GM21381 (cell line): ENCODE results near the gene ADCY5.

Experiments used
- ATAC-seq: cut with Tn5 transposase; IDR thresholded peaks from one replicate; pipeline ENCODE4 v1.9.1; 2021; ENCODE audit warnings: mild to moderate bottlenecking, moderate library complexity; ENCODE audit not compliant: unreplicated experiment

The ADCY5 gene

GRCh38 chr3:123330441-123330991, 118.4 kb downstream of the ADCY5 start:
- ATAC-seq = no peak

DNA sequence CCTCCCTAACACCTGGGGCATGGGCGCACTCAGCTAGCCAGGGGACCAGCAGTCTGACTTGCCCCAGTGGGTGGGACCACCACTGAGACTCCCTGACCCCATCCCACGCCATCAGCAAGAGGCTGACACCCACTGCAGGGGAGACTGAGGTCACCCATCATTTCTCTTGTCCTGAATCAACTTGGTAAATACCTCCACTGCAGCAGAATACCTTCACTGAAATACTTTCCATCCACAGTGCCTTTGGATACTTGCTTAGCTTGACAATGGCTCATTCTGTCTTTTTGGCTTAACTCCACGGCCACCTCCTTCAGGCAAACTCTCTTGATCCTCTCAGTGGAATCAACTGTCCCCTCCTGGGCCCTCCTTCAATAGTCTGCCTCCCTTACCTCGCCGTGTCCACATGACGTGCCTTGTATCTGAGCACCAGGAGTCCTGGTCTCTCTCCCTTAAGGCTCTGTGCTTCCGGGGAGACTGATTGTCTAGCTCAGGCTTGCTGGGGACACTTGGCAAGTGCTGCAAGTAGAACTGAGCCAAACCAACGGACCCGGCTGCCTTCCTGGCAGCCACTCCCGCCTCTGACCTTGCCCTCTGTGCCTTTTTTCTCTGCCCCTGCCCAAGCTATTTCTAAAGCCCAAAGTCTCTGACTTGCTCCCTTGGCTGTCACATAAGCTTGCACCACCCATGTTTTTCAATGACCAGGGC, 119.1 kb downstream of the ADCY5 start:
- ATAC-seq = no peak

DNA sequence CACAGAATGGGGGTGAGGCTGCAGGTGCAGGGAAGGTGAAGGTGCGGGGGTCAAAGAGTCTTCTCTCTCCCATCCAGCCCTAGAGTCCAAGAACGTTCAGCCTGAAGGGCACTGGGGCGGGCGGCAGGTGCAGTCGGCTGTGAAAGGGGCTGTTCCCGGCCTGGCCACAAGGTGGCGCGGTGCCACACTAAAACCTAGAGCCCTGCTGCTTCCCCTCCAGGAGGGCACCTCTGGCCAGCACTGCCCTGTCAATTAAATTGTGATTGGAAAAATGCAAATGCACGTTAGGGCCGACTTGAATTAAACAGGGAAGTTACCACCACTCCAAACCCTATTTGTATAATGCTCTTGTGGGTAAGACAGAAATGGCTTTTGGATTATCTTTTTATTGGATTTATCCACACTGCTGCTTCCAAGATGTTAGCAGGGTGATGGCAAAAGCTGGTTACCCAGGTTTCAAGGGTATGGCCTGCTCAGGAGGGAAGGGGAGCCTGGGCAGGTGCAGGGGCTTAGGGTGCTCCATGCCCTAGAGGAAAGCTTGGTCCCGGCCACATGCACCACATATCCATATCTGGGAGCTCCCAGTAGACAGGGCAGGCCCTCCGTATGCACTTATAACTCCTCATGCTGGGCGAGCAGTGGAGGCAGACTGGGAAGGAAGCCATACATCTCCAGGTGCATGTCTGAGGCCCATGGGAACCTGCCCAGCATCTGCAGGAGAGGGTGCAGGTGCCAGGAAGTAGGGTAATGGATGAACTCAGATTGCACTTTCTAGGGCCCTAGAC, 119.8 kb downstream of the ADCY5 start:
- ATAC-seq = no peak

- no peak for ATAC-seq
These were observed 120.7 kb downstream of the ADCY5 start for GRCh38 chr3:123327956-123328850.

DNA sequence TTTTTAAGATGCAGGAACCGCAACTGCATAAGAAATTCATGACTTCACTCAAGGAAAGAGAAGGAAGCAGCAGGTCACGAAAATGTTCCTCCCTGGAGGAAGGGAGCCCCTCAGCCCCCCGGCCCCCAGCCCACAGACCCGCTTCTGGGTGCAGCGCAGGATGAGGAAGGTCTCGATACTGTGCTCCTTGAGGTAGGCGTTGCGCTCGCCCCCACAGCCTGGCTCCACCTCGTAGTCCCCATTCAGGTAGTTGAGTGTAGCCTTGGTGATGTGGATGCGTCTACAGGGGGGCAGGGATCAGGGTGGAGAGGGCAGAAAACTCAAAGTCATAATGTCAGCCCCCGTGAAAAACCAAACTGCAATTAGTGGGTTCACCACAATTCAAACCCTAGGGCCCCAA, 121.4 kb downstream of the ADCY5 start:
- no peak for ATAC-seq

GRCh38 chr3:123326531-123326930, 122.4 kb downstream of the ADCY5 start:
- no peak for ATAC-seq

DNA sequence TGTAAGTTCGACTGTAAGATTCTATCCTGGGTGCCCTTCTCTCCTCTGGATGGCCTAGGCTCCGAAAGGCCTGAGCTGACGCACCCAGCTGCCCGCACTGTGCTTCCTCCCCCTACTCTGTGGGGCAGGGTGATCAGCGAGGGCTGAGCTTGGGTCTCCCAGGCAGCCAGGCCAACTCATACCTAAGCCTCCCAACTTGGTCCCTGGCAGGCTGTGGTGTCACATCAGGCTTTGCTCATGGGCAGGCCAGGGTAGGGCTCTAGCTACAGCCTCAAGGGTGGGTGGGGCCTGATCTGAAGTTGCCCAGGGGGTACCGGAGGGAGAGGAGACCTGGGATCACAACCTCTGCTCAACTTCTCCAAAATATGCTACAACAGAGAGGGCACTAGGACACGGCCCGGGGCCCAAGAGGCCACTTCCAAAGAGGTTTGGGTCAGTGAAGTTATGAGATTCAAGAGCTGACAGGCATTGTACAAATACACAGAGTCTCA, 123.1 kb downstream of the ADCY5 start:
- ATAC-seq = no peak

DNA sequence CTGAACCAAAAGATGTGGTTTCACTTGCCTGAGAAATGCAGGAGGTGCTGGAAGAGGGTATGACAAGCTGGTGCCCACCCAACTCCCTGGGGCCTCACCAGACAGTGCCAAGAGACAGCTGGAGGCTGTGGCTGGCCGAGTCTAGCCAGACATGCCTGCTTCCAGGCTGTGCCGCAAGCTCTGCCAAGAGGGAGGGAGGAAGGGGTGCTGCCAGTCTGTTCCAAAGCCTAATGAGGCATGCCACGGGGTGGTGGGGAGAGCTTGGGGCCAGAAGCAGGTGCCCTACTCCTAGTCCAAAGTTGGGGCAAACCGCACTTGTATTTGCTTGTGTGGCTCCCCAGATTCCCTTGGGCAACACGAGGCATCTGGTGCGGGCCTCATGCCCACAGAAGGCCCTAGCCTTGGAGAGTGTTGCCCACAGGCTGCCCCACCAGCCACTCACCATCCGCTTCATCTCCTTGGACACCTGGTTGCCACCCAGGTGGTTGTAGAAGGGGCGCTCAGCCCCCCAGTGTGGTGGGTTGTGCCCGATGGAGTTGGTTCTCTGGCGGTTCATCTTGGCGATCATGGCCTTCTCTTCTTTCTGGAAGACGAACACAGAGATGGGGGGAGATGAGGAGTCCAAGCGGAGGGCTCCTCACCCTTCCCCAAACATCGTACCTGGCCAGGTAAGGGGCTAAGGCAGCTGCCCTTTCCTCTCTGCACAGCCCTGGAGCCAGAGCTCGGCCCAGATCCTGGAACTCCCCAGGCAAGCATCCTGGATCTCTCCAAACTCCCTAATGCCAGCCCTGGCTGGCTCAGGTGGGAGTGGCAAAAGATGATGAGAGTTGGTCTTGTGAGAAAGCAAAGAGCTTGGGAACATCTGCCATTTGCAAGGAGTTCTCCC, 123.8 kb downstream of the ADCY5 start:
- ATAC-seq = no peak

GRCh38 chr3:123323781-123324180, 125.1 kb downstream of the ADCY5 start:
- no peak for ATAC-seq

DNA sequence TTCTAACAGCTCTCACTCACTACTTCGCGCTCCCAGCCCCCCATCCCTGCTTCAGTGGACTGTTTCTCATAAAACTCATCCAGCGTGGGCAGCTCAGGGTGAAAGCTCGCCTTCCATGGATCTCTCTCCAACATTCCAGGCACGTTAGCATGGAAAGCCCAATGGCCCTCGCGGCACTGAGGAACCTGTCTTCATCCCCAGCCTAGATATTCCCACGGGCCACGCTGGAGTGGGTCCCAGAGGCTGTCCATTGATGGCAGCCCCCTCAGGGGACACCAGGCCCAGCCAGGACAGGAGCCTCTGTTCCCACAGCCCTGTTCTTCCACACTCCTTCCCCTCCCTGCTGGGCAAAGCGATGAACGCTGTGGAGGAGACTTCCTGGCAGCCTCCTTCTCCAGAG, 126.0 kb downstream of the ADCY5 start:
- ATAC-seq = no peak

- no peak for ATAC-seq
These were observed 127.1 kb downstream of the ADCY5 start for GRCh38 chr3:123321806-123322205.

- no peak for ATAC-seq
These were observed 128.7 kb downstream of the ADCY5 start for GRCh38 chr3:123320221-123320620.

DNA sequence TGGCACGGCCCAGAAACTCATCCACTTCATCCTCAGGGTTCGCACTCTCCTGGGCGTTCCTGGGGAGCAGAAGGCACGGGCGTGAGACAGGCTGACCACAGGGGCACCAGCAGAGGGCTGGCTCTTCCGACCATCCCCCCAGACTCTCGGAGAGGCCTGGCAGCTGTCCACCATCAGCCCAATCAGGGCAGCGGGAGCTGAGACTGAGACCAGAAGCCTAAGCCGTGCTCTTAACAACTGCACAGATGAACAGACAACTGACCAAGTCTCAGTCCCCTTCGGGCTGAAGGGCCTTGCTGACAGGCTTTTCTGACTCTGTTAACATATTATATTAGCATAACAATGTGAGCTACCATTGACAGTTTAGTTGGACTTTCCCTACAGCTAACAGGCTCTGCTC, 129.1 kb downstream of the ADCY5 start:
- ATAC-seq = no peak

GRCh38 chr3:123318374-123318773, 130.5 kb downstream of the ADCY5 start:
- ATAC-seq = no peak

DNA sequence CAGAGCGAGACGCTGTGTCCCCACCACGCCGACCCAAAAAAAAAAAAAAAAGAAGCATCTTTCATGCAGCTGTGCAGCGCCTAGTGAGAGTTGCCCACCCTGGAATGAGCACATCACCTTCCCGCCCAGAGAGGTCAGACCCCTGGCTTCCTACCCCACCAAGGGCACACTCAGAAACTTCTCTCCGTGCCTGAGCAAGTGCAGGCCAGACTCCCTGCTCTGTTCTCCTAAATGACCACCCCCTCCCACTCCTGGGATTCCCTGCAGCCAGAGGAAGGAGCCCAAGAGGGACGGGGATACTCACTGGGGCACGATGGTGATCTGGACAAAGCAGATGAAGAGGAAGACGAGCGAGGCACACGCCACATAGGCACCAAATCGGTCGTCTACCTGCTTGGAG, 131.2 kb downstream of the ADCY5 start:
- ATAC-seq = no peak

DNA sequence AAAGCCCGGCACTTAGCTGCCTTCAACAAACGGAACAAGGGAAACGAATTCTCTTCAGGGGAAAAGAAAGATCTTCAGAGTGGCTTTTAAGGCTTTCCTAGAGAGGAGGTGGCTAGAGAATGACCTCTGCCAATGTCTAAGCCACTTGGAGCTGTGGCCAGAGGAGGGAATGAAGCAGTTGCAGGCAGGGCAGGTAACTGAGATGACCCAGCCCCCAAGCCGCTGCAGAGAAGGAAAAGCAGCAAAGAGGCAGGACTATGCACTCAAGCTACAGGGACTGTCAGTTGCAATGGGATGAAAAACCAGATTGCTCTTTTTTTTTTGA, 133.7 kb downstream of the ADCY5 start:
- ATAC-seq = no peak

DNA sequence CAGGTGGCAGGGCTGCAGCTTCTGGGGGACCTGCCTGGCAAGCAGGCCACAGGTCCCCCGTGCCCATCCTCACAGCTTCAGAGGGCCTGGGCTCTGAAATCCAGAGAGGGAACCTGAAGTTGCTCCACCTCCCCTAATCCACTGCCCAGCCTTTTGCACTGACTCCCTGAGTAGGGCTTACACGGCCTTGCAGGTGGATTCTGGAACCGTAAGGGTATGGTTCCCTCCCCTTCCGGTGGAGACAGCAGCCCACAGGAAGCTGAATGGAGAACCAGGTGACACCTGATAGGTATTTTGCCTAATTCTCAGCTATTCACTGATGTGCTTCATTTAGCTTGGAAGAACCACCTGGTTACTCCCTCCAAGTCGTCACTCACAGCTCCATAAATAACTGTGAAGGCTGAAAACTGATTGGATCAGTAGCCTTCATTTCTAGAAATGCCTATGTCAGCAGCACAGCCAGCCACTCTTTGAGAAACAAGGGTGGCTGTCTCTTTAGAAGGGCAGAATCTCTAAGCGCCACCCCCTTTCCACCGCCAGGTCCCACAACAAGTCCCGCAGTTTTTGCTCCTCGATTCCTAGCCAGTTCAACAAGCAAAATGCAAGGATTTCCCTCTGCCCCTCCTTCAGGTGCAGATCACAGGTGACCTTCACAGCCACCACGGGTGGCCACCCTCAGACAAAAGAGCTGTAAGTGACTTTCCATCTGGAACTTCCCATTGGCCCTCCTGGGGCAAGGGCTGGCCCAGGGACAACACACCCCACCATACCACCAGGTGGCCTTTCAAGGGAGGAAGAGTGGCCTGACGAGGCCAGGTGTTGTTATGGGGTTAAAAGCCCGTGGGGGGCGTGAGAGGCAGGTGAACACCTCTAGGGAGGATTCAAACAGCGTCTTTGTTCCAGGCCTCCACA, 134.3 kb downstream of the ADCY5 start:
- no peak for ATAC-seq

DNA sequence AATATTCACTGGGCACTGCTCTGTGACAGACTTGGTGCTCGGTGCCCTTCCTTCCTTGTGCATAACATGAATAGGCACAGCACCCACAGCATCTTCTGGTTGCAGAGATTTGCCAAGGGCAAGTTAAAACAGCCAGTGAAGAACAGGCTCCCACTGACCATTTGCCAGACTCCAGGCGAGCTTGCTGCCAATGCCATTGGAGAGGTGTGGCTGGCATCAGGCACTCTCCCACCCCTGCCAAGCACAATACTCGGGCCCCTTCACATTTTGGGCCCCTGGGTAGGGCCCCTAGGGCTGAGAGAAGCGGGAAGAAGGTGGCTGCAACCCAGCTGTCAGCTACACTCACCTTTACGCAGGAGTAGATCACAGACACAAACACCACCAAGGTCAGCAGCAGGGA, 135.0 kb downstream of the ADCY5 start:
- no peak for ATAC-seq
